NK-92 (cell line): ENCODE data around the gene CSNK2A3.
"Not testable (repeated sequence)": the region's sequence is repeated elsewhere in the genome, so short reads cannot be mapped to it uniquely, and the experiment has no call there.

Source experiments
- DNase-seq: peaks from one replicate; lab custom pipeline; 2025; ENCODE audit not compliant: unreplicated experiment; lab: John Stamatoyannopoulos, UW

Gene CSNK2A3

GRCh38 chr11:11352878-11353277 is at the start of gene CSNK2A3:
Gene CSNK2A3 (minus strand): TSS chr11:11353250. CDS start chr11:11353119, 131 bp downstream.
- DNase-seq, result not testable (repeated sequence)

GRCh38 chr11:11401960-11402535 is 49.0 kb upstream of the CSNK2A3 start:
- no peak for DNase-seq

DNA sequence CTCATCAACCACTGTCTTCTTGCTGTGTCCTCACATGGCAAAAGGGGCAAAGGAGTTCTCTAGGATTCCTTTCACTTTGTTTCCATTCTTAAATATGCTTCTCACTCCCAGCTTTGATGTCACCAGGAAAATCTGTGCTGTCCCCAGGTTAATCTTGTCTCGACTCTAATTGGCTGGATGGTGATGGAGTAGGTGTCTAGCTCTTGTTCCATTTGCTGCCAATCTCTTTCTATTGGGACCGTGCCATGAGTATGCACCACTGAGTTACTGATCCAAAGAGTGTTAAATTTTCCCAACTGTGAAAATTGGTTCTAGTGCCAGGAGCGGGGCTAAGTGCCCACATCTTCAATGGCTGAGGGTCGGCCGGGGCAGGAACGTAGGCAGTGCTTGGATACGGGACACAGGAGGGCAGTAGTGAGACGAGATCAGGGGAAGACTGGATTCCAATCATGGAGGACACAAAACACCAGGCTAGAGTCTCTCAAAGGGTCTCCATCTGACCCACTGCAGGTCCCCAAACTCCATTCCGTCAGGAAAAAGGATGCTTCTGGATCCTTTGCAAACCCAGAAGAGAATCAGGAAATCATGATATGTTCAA is 47.7 kb upstream of the CSNK2A3 start:
- DNase-seq, result no peak

DNA sequence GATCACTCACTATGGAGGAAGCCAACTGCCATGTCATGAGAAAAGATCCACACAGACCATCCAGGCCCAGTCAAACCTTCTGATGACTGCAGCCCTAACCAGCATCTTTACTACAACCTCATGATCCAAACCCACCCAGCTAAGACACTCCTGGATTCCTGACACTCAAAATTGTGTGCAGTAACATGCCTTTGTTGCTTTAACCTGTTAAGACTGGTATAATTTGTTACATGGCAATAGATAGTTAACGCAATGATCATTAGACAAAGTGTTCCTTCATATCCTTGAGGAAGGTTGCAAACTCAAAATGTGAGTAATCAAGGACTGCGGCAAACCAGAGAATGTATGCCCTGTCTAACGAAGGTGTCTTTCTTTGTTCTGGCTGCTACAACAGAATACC is 47.1 kb upstream of the CSNK2A3 start:
- no peak for DNase-seq

- DNase-seq, result no peak
Observed at GRCh38 chr11:11397781-11398180, 44.7 kb upstream of the CSNK2A3 start.

DNA sequence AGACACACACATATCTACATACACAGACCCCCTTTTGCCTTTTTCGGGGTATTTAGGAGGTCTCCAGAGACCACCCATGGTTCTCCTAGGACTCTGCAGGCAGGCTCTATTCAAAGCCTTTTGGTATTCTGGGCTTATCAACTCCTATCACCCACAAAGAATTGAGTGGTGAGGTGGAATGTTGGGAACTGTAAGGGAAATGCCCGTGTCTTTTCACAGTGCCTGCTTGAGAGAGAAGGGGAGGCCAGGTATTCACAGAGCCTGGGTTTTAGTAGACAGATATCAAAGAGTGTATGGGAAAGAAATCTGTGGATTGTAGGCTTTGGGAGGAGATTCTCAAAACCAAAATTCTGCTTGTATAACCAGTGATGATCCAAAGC is 44.0 kb upstream of the CSNK2A3 start:
- DNase-seq, result no peak

DNA sequence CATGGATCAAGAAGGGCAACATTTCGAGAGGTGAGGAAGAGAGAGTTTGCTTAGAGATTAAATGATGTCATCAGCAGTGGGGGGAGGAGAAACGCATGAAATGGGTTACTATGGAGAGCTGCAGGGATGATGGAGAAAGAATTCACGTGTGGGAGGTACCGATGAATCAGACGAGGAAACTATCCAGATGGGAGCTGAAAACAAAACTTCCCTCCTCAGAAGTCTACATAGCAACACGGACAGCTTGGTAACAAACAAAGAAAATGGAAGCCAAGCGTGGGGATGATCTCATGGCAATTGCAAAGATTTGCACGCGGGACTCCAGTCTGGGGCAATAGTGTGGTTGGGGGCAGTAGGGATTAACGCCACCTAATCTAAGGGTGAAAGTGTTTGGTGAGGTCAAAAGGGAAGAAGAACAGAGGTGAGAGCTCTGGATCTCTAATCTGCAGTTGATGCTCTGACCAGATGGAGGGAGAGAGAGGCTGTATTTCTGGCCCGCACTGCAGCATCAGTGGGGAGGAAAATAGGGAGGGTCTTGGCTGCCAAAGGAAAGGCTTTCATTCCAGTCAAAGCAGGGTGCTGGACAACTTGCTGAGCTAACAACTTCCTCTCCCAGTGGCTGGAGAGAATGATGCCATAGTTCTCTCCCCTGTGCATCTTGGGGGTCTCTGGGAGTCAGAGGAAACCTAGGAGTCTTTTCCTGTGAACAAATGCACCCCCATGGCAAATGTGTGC is 43.4 kb upstream of the CSNK2A3 start:
- DNase-seq, result no peak

- DNase-seq, result no peak
Observed at GRCh38 chr11:11395126-11395525, 42.1 kb upstream of the CSNK2A3 start.

DNA sequence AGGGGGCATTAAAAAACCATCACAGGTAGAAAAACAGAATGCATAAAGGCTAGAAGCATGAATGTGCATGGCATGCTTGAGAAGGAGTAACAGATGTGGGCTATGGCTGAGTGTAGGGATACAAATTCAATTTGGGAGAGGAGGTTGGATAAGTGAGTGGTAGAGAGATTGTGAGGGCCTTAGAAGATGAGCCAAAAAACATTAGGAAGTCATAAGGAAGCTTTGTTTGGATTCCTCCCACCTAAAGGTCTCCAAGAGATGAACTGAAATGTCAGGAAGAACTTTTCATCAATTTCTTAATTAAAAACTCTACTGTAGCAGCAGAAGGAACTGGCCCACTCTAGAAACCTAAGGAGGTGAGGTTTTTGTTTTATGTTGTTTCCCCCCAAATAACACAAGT is 41.2 kb upstream of the CSNK2A3 start:
- DNase-seq, result no peak

GRCh38 chr11:11391796-11392463 is 38.9 kb upstream of the CSNK2A3 start:
- DNase-seq, result no peak

GRCh38 chr11:11391169-11391568 is 38.1 kb upstream of the CSNK2A3 start:
- DNase-seq, result no peak

GRCh38 chr11:11390068-11390771 is 37.2 kb upstream of the CSNK2A3 start:
- no peak for DNase-seq

- DNase-seq, result no peak
Observed at GRCh38 chr11:11389238-11389637, 36.2 kb upstream of the CSNK2A3 start.

- DNase-seq, result no peak
Observed at GRCh38 chr11:11387622-11388305, 34.7 kb upstream of the CSNK2A3 start.

GRCh38 chr11:11387207-11387606 is 34.2 kb upstream of the CSNK2A3 start:
- no peak for DNase-seq

DNA sequence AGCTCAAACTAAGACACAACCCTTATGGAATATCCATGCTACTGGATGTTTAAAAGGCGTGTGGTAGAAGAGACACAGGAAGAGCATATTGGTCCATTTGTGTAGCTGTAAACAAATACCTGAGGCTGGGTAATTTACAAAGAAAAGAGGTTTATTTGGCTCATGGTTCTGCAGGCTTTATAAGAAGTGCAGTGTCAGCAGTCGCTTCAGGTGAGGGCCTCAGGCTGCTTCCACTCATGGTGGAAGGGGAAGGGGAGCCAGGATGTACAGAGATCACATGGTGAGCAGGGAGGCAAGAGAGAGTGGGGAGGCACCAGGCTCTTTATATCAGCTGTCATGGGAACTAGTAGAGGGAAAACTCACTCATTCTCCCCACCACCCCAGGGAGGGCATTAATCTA is 31.8 kb upstream of the CSNK2A3 start:
- DNase-seq, result no peak

DNA sequence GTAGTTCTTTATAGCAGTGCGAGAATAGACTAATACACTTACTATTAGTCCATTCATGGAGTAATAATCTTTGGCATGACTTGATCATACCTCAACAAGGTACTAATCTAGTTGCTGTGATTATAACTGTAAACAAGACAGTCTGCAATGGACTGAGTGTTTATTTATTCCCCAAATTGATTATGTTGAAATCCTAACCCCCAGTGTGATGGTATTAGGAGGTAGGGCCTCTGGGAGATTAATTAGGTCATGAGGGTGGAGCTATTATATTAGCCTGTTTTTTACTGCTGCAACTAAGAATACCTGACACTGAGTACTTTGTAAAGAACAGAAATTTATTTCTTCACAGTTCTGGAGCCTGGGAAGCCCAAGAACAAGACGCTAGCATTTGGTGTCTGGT is 30.9 kb upstream of the CSNK2A3 start:
- no peak for DNase-seq

DNA sequence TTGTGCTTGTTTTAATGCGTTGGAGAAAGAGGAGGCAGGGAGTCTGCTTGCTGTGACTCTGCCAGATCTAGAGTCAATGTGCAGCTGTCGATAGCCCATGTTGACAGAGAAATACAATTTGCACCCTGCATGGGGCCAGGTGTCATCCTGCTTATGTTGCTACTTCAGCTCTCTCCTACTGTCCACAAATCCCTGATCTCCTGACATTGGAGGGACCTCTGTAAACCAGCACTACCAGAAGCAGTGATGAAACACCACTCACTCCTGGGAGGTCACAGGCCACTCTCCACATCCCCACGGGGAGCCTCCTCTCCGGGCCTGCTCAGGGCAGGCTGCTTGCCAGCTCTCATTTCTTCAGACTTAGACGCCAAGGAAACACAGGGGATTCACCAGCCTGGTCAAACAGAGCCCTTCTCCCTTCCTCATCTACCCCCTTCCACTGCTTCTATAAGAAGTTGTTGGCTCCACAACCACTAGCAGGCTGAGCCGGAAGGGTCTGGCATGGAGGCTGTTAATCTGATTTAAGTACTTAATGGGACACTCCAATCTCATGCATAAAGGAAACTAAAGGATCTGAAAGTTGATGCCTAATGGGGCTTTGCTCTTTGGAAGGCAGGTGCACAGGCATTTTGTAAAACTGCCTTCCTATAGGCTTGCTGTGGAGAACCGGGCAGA is 29.9 kb upstream of the CSNK2A3 start:
- DNase-seq, result no peak

DNA sequence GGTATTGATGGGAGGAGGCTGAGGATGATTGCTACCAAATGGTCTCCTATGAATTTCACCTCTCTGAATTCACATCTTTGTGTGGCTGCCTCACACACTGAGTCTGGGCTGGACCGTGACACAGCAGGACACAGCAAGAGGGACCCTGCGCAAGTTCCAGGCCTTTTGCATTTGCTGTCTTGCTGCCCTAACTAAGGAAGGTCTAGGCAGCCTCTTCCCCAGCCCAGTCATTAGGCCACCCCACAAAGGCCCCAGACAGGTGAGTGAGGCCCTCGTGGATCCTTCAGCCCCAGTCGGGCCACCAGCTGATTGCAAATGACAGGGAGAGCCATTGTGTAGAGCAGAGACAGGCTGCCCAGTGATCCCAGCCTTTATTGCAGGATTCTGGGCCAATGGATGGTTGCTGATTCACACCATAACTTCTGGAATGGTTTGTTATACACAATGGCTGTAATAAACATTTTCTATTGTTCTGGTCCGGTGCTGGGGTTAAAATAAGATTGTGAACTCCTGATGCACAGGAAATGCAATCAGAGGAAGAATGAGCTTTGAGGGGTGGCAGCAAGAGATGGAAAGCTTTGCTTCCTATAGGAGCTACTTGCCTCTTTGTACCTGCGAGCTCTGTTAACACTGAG is 28.5 kb upstream of the CSNK2A3 start:
- DNase-seq, result no peak

DNA sequence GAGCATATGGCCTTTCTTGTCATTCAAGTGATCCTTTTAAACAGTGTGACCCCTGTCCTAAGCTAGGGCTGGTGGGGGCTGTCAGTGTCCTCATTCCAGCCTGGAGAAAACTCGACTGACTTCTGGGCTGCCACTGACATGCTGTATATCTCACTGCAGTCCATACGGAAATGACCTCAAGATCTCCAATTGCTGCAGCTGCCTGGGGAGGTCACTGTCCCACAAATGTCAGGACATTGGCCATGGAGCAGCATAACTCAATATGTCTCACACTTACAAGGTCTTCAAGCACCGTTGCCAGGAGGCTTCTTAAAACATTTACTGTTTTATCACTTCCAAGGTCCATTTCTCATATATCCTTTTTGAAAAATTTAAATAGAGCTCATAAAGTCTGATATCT is 27.8 kb upstream of the CSNK2A3 start:
- no peak for DNase-seq
